SK-N-SH treated with all-trans-retinoic acid at 6 μM for 48 hours (cell line): ENCODE measurements around the gene CALU.
A peak's percentile ranks its signal among the peaks of the same experiment; 100 is the strongest.

Experiments used
- ATAC-seq: fragments of 200-7000 bp; cut with Tn5 transposase; 3 replicates; pipeline ENCODE4 v1.9.1; 2020; ENCODE audit warnings: mild to moderate bottlenecking, moderate library complexity
- ARNTL ChIP-seq: fragments of 450-650 bp; formaldehyde crosslinking; IDR thresholded peaks from 2 replicates; pipeline ENCODE4 v1.5.0; 2020; ENCODE audit warnings: low read depth, mild to moderate bottlenecking, moderate library complexity, borderline replicate concordance
- BACH2 ChIP-seq: fragments of 250-450 bp; sonication (Bioruptor Pico); IDR thresholded peaks from 2 replicates; pipeline ENCODE4 v1.9.0; 2021; ENCODE audit warnings: mild to moderate bottlenecking, borderline replicate concordance
- CSRNP3 ChIP-seq: fragments of 250-450 bp; sonication (Bioruptor Pico); IDR thresholded peaks from 2 replicates; pipeline ENCODE4 v1.5.1; 2021; ENCODE audit warnings: mild to moderate bottlenecking, moderate library complexity
- ESRRG ChIP-seq: fragments of 250-450 bp; sonication (Bioruptor Pico); IDR thresholded peaks from 2 replicates; pipeline ENCODE4 v1.6.1; 2021; ENCODE audit warnings: mild to moderate bottlenecking
- ISL1 ChIP-seq: fragments of 250-450 bp; sonication (Bioruptor Pico); IDR thresholded peaks from 2 replicates; pipeline ENCODE4 v2.1.2; 2022; ENCODE audit warnings: mild to moderate bottlenecking, moderate library complexity
- OSR1 ChIP-seq: fragments of 250-450 bp; sonication (Bioruptor Pico); IDR thresholded peaks from 2 replicates; pipeline ENCODE4 v1.8.0; 2022; ENCODE audit warnings: moderate library complexity, mild to moderate bottlenecking, inconsistent platforms
- PATZ1 ChIP-seq: fragments of 250-450 bp; sonication (Bioruptor Pico); IDR thresholded peaks from 2 replicates; pipeline ENCODE4 v1.8.0; 2020; ENCODE audit warnings: mild to moderate bottlenecking, moderate library complexity, borderline replicate concordance
- POU6F1 ChIP-seq: fragments of 250-450 bp; sonication (Bioruptor Pico); IDR thresholded peaks from 2 replicates; pipeline ENCODE4 v1.8.0; 2021; ENCODE audit warnings: low read depth, mild to moderate bottlenecking, moderate library complexity, borderline replicate concordance
- PPARA ChIP-seq: fragments of 250-450 bp; sonication (Bioruptor Pico); IDR thresholded peaks from 2 replicates; pipeline ENCODE4 v1.5.0; 2020; ENCODE audit warnings: mild to moderate bottlenecking, borderline replicate concordance
- RARB ChIP-seq: fragments of 250-450 bp; sonication (Bioruptor Pico); IDR thresholded peaks from 2 replicates; pipeline ENCODE4 v1.8.0; 2021; ENCODE audit warnings: mild to moderate bottlenecking, moderate library complexity
- SNAI2 ChIP-seq: fragments of 250-450 bp; sonication (Bioruptor Pico); IDR thresholded peaks from 2 replicates; pipeline ENCODE4 v1.5.0; 2020; ENCODE audit warnings: mild to moderate bottlenecking, moderate library complexity
- TCF4 ChIP-seq: fragments of 250-450 bp; sonication (Bioruptor Pico); IDR thresholded peaks from 2 replicates; pipeline ENCODE4 v1.8.0; 2021; ENCODE audit warnings: mild to moderate bottlenecking, moderate library complexity, borderline replicate concordance
- TOX ChIP-seq: fragments of 250-450 bp; sonication (Bioruptor Pico); IDR thresholded peaks from 2 replicates; pipeline ENCODE4 v1.8.0; 2021; ENCODE audit warnings: mild to moderate bottlenecking, moderate library complexity, borderline replicate concordance
- TSHZ2 ChIP-seq: fragments of 250-450 bp; sonication (Bioruptor Pico); IDR thresholded peaks from 2 replicates; pipeline ENCODE4 v1.5.0; 2020; ENCODE audit warnings: mild to moderate bottlenecking, moderate library complexity
- ZC3H10 ChIP-seq: fragments of 250-450 bp; sonication (Bioruptor Pico); IDR thresholded peaks from 2 replicates; pipeline ENCODE4 v1.5.1; 2021; ENCODE audit warnings: mild to moderate bottlenecking, moderate library complexity
- ZFP3 ChIP-seq: fragments of 250-450 bp; sonication (Bioruptor Pico); IDR thresholded peaks from 2 replicates; pipeline ENCODE4 v1.5.0; 2020; ENCODE audit warnings: mild to moderate bottlenecking, moderate library complexity
- ZFP30 ChIP-seq: fragments of 450-650 bp; formaldehyde crosslinking; IDR thresholded peaks from 2 replicates; pipeline ENCODE4 v1.5.0; 2022; ENCODE audit warnings: mild to moderate bottlenecking, moderate library complexity
- ZNF565 ChIP-seq: fragments of 450-650 bp; formaldehyde crosslinking; conservative IDR thresholded peaks from 2 replicates; pipeline ENCODE4 v1.5.0; 2020; ENCODE audit warnings: low read depth, mild to moderate bottlenecking, moderate library complexity
- ZNF70 ChIP-seq: fragments of 450-650 bp; formaldehyde crosslinking; IDR thresholded peaks from 2 replicates; pipeline ENCODE4 v1.5.0; 2020; ENCODE audit warnings: mild to moderate bottlenecking, moderate library complexity
- ZNF8 ChIP-seq: fragments of 450-650 bp; formaldehyde crosslinking; IDR thresholded peaks from 2 replicates; pipeline ENCODE4 v1.5.0; 2020; ENCODE audit warnings: mild to moderate bottlenecking, moderate library complexity

Gene CALU

GRCh38 chr7:128701062-128701785 lies 37.9 kb upstream of the CALU start (continued):
- no peak for TF ChIP-seq TSHZ2
- no peak for TF ChIP-seq ARNTL (CRISPR knock-in tag)
- TF ChIP-seq ZFP3 (CRISPR knock-in tag) = no peak
- TF ChIP-seq ZC3H10 (CRISPR knock-in tag) = no peak
- TF ChIP-seq SNAI2 = no peak
- TF ChIP-seq POU6F1 = no peak
- TF ChIP-seq ESRRG (CRISPR knock-in tag) = no peak

- TF ChIP-seq ZFP3 (CRISPR knock-in tag) = no peak
- TF ChIP-seq SNAI2 = no peak
- TF ChIP-seq ZNF8 = no peak
- no peak for TF ChIP-seq TCF4 (CRISPR knock-in tag)
- no peak for TF ChIP-seq TSHZ2
- TF ChIP-seq ZNF565 (CRISPR knock-in tag) = no peak
- TF ChIP-seq PATZ1 (CRISPR knock-in tag) = no peak
- no peak for TF ChIP-seq OSR1 (CRISPR knock-in tag)
- no peak for TF ChIP-seq PPARA
- no peak for TF ChIP-seq RARB (CRISPR knock-in tag)
- no peak for TF ChIP-seq ISL1 (CRISPR knock-in tag)
- TF ChIP-seq ZFP30 (CRISPR knock-in tag) = no peak
- TF ChIP-seq ESRRG (CRISPR knock-in tag) = no peak
- TF ChIP-seq TOX (CRISPR knock-in tag) = no peak
- peak; percentile 33; the same call in 2 of the 3 replicates for ATAC-seq
Observed at GRCh38 chr7:128703609-128704241, 35.4 kb upstream of the CALU start.

- peak; percentile 71 for ATAC-seq
- TF ChIP-seq CSRNP3 (CRISPR knock-in tag) = no peak
- no peak for TF ChIP-seq ZC3H10 (CRISPR knock-in tag)
- TF ChIP-seq PATZ1 (CRISPR knock-in tag) = no peak
- TF ChIP-seq ARNTL (CRISPR knock-in tag) = no peak
- TF ChIP-seq POU6F1 = no peak
- no peak for TF ChIP-seq ZNF70 (CRISPR knock-in tag)
- TF ChIP-seq SNAI2 = no peak
- TF ChIP-seq BACH2 (CRISPR knock-in tag) = no peak
Observed at GRCh38 chr7:128705891-128706333, 33.2 kb upstream of the CALU start.
